Progenitor cell of endocrine pancreas (in vitro differentiated cells): ENCODE measurements around the gene SECISBP2. TPM values are rescaled to one million over a fixed set of nuclear protein-coding genes. Genes with fewer than 3 reads are reported as not detected.

Experiments
- DNase-seq: peaks from one replicate; pipeline ENCODE4 v3.0.0; 2021; ENCODE audit warnings: low spot score; ENCODE audit not compliant: unreplicated experiment
- H3K27ac Mint-ChIP-seq: 2 replicates; pipeline ENCODE4 v1.8.0; 2021; ENCODE audit warnings: mild to moderate bottlenecking, moderate library complexity, mixed read lengths
- H3K27me3 Mint-ChIP-seq: 2 replicates; pipeline ENCODE4 v1.8.0; 2021; ENCODE audit warnings: mixed read lengths
- H3K36me3 Mint-ChIP-seq: 2 replicates; pipeline ENCODE4 v1.8.0; 2022; ENCODE audit warnings: mixed read lengths; ENCODE audit not compliant: insufficient read depth
- H3K4me1 Mint-ChIP-seq: 2 replicates; pipeline ENCODE4 v1.8.0; 2021; ENCODE audit warnings: low read depth, mixed read lengths
- H3K4me3 Mint-ChIP-seq: 2 replicates; pipeline ENCODE4 v1.8.0; 2021; ENCODE audit warnings: low read depth, mild to moderate bottlenecking, moderate library complexity, mixed read lengths
- H3K9me3 Mint-ChIP-seq: 2 replicates; pipeline ENCODE4 v1.8.0; 2021; ENCODE audit warnings: low read depth, mixed read lengths
- total RNA-seq: library from RNA; stranded (reverse); gene quantifications from 2 replicates; pipeline ENCODE4 v1.2.1, GENCODE V29; 2021
- TF ChIP-seq, protein P1 (sequence below): fragments of 200-600 bp; sonication (generic); IDR thresholded peaks from one replicate; pipeline ENCODE4 v1.5.0; 2021; ENCODE audit warnings: antibody characterized with exemption, mild to moderate bottlenecking; ENCODE audit not compliant: unreplicated experiment

The SECISBP2 gene
- total RNA-seq, 1 donor from 2014 or later: 73.5 TPM

DNA sequence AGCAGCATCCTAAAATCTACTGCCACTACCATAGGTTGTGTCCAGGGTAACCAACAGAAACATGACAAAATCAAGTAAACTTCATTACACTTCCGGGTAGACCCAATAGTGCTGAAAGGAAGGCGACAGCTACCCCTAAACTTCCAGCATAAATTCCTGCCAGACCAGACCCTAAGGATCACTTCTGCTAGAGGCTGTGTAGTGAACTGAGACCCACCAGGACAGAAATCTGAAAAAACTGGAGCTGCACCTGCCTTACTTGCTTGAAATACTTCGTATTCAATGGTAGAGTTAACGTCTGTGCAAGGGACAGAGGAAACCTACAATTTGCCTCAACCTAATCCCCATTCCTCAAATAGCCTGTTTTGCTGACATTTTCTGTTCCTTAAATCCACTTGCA lies 1.0 kb upstream of the SECISBP2 start:
- peak overlapping the region; percentile 78 for H3K4me3 Mint-ChIP-seq
- no peaks in the 10 kb centered on the region for H3K9me3 Mint-ChIP-seq
- peaks cover 39% of the 10 kb centered on the region for H3K4me1 Mint-ChIP-seq
- peak overlapping the region; percentile 98 for H3K27ac Mint-ChIP-seq
- no peak for DNase-seq
- peaks cover 12% of the 10 kb centered on the region for H3K36me3 Mint-ChIP-seq
- TF ChIP-seq, protein P1, sequence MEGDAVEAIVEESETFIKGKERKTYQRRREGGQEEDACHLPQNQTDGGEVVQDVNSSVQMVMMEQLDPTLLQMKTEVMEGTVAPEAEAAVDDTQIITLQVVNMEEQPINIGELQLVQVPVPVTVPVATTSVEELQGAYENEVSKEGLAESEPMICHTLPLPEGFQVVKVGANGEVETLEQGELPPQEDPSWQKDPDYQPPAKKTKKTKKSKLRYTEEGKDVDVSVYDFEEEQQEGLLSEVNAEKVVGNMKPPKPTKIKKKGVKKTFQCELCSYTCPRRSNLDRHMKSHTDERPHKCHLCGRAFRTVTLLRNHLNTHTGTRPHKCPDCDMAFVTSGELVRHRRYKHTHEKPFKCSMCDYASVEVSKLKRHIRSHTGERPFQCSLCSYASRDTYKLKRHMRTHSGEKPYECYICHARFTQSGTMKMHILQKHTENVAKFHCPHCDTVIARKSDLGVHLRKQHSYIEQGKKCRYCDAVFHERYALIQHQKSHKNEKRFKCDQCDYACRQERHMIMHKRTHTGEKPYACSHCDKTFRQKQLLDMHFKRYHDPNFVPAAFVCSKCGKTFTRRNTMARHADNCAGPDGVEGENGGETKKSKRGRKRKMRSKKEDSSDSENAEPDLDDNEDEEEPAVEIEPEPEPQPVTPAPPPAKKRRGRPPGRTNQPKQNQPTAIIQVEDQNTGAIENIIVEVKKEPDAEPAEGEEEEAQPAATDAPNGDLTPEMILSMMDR: no peak
- no peaks in the 10 kb centered on the region for H3K27me3 Mint-ChIP-seq

DNA sequence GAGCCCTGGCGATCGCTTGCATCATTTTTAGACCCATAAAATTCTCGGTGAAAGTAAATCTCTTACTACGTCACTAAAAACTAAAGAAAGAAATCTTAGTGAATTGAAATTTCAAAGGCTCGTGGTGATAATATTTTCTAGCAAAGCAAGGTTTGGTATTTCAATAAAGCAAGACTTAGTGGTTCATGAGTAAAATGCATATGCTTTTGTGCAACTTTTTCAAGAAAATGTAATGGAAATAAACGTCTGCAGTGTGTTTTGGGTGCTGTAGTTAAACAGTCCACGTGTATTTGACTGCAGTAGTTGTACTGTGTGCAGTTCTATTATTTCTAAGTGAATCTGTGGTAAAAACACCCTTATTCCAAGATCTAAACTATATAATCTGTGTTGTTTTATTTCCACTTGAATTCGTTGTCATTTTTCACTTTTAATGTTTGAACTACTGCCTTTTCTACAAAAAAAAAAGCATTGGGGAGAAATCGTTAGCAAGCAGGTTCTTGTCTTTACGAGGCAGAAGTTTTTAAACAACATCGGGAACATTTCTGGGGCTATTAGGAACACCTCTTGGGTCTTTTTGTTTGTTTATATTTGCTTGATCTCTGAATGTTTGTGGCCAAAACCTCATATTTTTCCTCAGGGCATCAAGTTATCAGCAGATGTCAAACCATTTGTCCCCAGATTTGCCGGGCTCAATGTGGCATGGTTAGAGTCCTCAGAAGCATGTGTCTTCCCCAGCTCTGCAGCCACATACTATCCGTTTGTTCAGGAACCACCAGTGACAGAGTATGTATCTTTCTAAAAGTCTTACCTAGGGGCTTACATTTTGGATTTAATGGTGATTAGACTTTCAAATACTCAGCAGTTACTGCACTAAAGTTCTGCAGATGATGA lies 960 bp downstream of the SECISBP2 start:
- no peak for DNase-seq
- peak overlapping the region; percentile 78 for H3K4me3 Mint-ChIP-seq
- peaks cover 12% of the 10 kb centered on the region for H3K36me3 Mint-ChIP-seq
- no peaks in the 10 kb centered on the region for H3K27me3 Mint-ChIP-seq
- TF ChIP-seq, protein P1: peak; percentile 18
- no peaks in the 10 kb centered on the region for H3K9me3 Mint-ChIP-seq
- H3K27ac Mint-ChIP-seq: peak overlapping the region; percentile 95
- H3K4me1 Mint-ChIP-seq: peaks cover 29% of the 10 kb centered on the region

DNA sequence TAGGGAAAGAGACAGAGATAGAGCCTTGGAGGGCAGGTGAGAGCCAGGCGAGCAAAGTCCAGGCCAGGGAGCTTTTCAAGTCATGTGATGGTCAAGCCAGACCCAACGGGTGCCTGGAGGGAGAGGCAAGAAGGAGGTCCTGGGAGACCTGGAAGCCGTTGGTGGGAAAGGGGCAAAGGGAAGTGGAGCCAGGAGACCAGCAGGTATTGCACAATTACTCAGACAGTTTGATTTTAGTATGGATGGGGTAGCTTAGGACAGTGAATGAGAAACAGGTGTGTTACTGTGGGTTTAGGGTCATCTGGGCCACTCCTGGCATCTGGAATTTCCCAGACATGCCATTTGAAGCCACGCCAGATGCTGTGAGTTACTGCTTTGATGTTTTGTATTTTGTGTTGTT lies 5.1 kb downstream of the SECISBP2 start:
- H3K27me3 Mint-ChIP-seq: no peaks in the 10 kb centered on the region
- H3K4me3 Mint-ChIP-seq: no peak overlapping the region
- peaks cover 21% of the 10 kb centered on the region for H3K4me1 Mint-ChIP-seq
- H3K36me3 Mint-ChIP-seq: no peaks in the 10 kb centered on the region
- no peak for DNase-seq
- H3K9me3 Mint-ChIP-seq: no peaks in the 10 kb centered on the region
- peak overlapping the region; percentile 30 for H3K27ac Mint-ChIP-seq
- TF ChIP-seq, protein P1: no peak

DNA sequence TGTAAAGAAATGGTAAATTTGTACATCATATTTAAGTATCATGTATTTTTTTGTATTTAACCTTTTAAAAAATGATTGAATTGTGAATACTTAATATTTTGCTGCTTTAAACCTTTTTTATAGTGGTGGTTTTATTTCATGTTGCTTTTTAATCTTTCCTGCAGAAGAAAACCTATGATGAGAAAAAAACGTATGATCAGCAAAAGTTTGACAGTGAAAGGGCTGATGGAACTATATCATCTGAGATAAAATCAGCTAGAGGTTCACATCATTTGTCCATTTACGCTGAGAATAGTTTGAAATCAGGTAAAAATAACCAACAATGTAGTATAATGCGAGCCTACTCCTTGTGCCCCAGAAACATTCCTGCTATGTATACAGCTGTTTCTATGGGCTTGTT lies 7.4 kb downstream of the SECISBP2 start:
- H3K4me1 Mint-ChIP-seq: peaks cover 10% of the 10 kb centered on the region
- no peaks in the 10 kb centered on the region for H3K27me3 Mint-ChIP-seq
- TF ChIP-seq, protein P1: no peak
- H3K36me3 Mint-ChIP-seq: peaks cover 7% of the 10 kb centered on the region
- no peak overlapping the region for H3K4me3 Mint-ChIP-seq
- DNase-seq: no peak
- no peak overlapping the region for H3K27ac Mint-ChIP-seq
- no peaks in the 10 kb centered on the region for H3K9me3 Mint-ChIP-seq

DNA sequence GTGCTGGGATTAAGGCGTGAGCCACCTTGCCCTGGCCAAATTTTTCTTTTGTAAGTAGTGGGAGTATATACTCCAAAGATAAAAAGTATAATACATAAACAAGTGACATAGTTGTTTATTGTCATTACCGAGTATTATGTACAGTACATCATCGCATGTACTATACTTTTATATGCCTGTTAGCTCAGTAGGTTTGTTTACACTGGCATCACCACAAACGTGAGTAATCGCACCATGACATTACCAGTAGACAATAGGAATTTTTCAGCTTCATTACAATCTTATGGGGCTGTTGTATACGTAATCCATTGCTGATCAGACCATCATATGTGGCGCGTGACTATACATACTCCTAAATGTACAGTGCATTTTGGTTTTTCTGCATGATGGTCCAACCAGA lies 9.8 kb downstream of the SECISBP2 start:
- no peaks in the 10 kb centered on the region for H3K27me3 Mint-ChIP-seq
- H3K27ac Mint-ChIP-seq: no peak overlapping the region
- H3K4me3 Mint-ChIP-seq: no peak overlapping the region
- H3K36me3 Mint-ChIP-seq: peaks cover 10% of the 10 kb centered on the region
- H3K9me3 Mint-ChIP-seq: no peaks in the 10 kb centered on the region
- TF ChIP-seq, protein P1: no peak
- no peak for DNase-seq
- peaks cover 6% of the 10 kb centered on the region for H3K4me1 Mint-ChIP-seq
